ENCODE data around the gene INAFM2.

- TF ChIP-seq POLR2AphosphoS5 (IDR thresholded peaks at IDR 0.05; ENCODE audit: low read depth, low read length) (no peak), REST (IDR thresholded peaks at IDR 0.05; ENCODE audit: insufficient read depth in 1 of 2, low read depth in 2 of 2, low read length in 2 of 2) (no peak), TAF1 (IDR thresholded peaks at IDR 0.05; ENCODE audit: borderline replicate concordance, insufficient read depth, low read length) (no peak)
Observed at GRCh38 chr15:40277471-40277870, 46.0 kb upstream of the INAFM2 start.
